Endothelial cell of hepatic sinusoid (primary cell): ENCODE results near the gene CCR3.

Experiments
- in situ Hi-C: cut with HindIII; loops from 2 replicates; pipeline ENCODE4 v1.10.0; 2017; ENCODE audit warnings: low sequenced_read_pairs

Gene CCR3

DNA sequence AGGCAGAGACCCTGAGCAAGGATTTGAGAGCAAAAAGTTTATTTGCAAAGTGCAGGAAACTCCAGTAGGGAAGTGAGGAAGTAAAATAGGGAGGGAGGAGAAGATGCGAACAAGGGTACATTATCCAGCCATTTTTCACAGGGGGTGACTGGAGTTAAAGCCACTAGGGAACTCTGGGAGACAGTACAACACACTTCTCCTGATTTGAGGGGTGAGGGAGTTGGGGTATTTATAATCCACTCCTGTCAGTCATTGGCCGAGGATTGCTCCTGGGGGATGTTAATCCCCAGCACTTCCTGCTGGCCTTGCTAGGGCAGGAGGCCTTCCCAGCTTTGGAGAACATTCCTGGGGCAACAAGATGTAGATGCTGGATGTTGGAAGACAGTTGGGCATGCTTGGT is 28.2 kb downstream of the CCR3 start:
- in situ Hi-C loops: no loop called here

- in situ Hi-C loops: no loop called here
Observed at GRCh38 chr3:46271209-46271745, 29.0 kb downstream of the CCR3 start.

DNA sequence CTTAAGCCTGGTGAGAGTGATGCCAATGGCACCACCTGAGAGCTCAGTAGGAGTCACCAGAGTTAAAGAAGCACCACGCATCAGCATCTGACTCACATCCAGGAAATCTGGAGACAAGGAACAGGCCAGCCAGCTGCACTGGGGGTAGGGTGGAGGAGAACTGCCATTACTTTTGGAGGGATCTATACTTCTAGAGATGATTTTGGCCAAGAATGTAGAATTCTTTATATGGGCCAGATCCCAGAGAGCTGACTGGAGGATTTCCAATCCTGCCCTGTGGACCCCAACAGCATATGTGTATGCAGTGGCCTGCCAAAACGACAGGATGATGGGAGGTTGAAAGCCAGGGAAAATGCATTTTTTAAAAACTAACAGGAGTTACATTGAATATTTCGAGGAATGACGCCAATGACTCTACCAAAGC is 29.8 kb downstream of the CCR3 start:
- in situ Hi-C loops: no loop called here

GRCh38 chr3:46276497-46277099 is 34.3 kb downstream of the CCR3 start:
- in situ Hi-C loops: no loop called here

GRCh38 chr3:46277476-46277875 is 35.2 kb downstream of the CCR3 start:
- in situ Hi-C loops: no loop called here

- in situ Hi-C loops: no loop called here
Observed at GRCh38 chr3:46278816-46279672, 36.8 kb downstream of the CCR3 start.

DNA sequence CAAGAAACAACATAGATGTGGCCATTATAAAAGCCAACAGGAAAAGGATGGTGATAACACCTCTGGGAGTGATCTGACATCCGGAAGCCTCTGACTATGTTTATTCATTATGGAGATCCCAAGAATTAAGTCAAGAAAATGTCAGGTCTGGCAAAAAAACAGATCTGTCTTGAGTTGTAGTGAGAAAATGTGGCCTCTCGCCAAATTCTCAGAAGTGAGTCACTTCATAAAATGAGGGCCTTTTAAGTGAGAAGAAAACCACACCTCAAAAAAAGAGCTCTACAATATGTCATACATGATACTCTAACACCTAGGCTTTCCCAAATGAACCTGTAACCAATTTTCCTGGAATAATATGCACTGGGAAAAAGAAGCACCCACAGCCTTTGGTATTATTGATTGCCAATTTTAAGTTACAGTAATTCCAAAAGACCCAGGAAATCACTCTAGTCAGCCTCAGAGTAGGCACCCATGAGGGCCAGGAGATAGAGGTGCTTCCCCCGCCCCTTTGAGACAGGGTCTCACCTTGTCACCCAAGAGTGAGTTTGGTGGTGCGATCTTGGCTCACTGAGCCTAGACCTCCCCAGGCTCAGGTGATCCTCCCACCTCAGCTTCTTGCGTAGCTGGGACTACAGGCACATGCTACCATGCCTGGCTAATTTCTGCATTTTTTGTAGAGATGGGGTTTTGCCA is 38.0 kb downstream of the CCR3 start:
- in situ Hi-C loops: no loop called here

- in situ Hi-C loops: no loop called here
Observed at GRCh38 chr3:46281551-46281950, 39.3 kb downstream of the CCR3 start.

DNA sequence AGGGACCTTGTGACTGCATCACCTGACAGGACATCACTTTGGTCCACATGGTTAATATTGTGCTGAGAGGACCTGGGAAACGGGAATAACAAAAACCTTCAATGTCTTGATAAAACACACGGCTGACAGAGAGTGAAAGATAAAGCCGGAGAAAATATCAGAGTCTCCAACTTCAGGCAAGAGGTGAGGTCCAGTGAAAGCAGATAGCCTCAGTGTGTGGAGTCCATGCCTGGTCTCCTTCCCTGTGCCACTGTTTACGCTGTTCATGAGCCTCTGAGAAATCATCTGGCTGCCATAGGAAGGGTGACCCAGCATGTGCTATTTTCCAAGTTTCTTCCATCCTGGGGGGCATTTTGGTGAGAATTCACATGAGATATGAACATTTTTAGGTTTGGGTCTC is 39.8 kb downstream of the CCR3 start:
- in situ Hi-C loops: no loop called here

GRCh38 chr3:46282696-46283095 is 40.4 kb downstream of the CCR3 start:
- in situ Hi-C loops: no loop called here

- in situ Hi-C loops: no loop called here
Observed at GRCh38 chr3:46283881-46284450, 41.7 kb downstream of the CCR3 start.

GRCh38 chr3:46284981-46285683 is 42.9 kb downstream of the CCR3 start:
- in situ Hi-C loops: no loop called here

GRCh38 chr3:46285931-46286619 is 43.8 kb downstream of the CCR3 start:
- in situ Hi-C loops: no loop called here

- in situ Hi-C loops: no loop called here
Observed at GRCh38 chr3:46286947-46287565, 44.8 kb downstream of the CCR3 start.

GRCh38 chr3:46289551-46289950 is 47.3 kb downstream of the CCR3 start:
- in situ Hi-C loops: no loop called here

- in situ Hi-C loops: no loop called here
Observed at GRCh38 chr3:46289966-46290365, 47.7 kb downstream of the CCR3 start.

- in situ Hi-C loops: no loop called here
Observed at GRCh38 chr3:46291046-46291445, 48.8 kb downstream of the CCR3 start.

GRCh38 chr3:46293035-46293724 is 50.9 kb downstream of the CCR3 start:
- in situ Hi-C loops: no loop called here
